Measurements from ENCODE around the gene ZNG1B. TPM values are rescaled to one million over a fixed set of nuclear protein-coding genes. Genes with fewer than 3 reads are reported as not detected.
"Not testable (repeated sequence)": the region's sequence is repeated elsewhere in the genome, so short reads cannot be mapped to it uniquely, and the experiment has no call there.

The ZNG1B gene
- total RNA-seq, 1 donor from 2014 or later, result 32.1 TPM

GRCh38 chr2:113433468-113433867, 4.0 kb upstream of the ZNG1B start:
- DNase-seq (ENCODE audit: low read depth); H3K9me3 ChIP-seq (ENCODE audit: insufficient read depth, low read depth, low read length); H3K36me3 ChIP-seq (ENCODE audit: insufficient read depth, low read length); FAIRE-seq; H3K4me1 Mint-ChIP-seq (ENCODE audit: low read depth, unreplicated experiment); H3K4me3 ChIP-seq (ENCODE audit: insufficient read depth, low read depth, low read length); H3K79me2 ChIP-seq (ENCODE audit: insufficient read depth, low read length); H3K27ac ChIP-seq (ENCODE audit: low read depth, low read length); H4K20me1 ChIP-seq (ENCODE audit: insufficient read depth, low read length); H3K36me3 Mint-ChIP-seq (ENCODE audit: low read depth, unreplicated experiment); H2AFZ ChIP-seq (ENCODE audit: low read depth, low read length); H3K4me2 ChIP-seq (ENCODE audit: low read length); H3K27me3 ChIP-seq (ENCODE audit: insufficient read depth, low read length); H3K4me3 Mint-ChIP-seq (ENCODE audit: unreplicated experiment); H3K4me1 ChIP-seq (ENCODE audit: insufficient read depth, low read length); H3K9ac ChIP-seq (ENCODE audit: low read length); H3K9me3 Mint-ChIP-seq (ENCODE audit: unreplicated experiment); H3K27me3 Mint-ChIP-seq (ENCODE audit: low read depth, unreplicated experiment); H3K27ac Mint-ChIP-seq (ENCODE audit: unreplicated experiment): not testable (repeated sequence)

GRCh38 chr2:113465770-113466169, 28.3 kb downstream of the ZNG1B start:
- H3K36me3 Mint-ChIP-seq (ENCODE audit: low read depth, unreplicated experiment); H3K9me3 ChIP-seq (ENCODE audit: insufficient read depth, low read depth, low read length); H3K27me3 ChIP-seq (ENCODE audit: insufficient read depth, low read length); H3K27me3 Mint-ChIP-seq (ENCODE audit: low read depth, unreplicated experiment); H3K36me3 ChIP-seq (ENCODE audit: insufficient read depth, low read length); H3K4me2 ChIP-seq (ENCODE audit: low read length); H3K9me3 Mint-ChIP-seq (ENCODE audit: unreplicated experiment); H3K27ac Mint-ChIP-seq (ENCODE audit: unreplicated experiment); H3K4me3 Mint-ChIP-seq (ENCODE audit: unreplicated experiment); H3K9ac ChIP-seq (ENCODE audit: low read length); H3K4me1 Mint-ChIP-seq (ENCODE audit: low read depth, unreplicated experiment); H2AFZ ChIP-seq (ENCODE audit: low read depth, low read length); H3K79me2 ChIP-seq (ENCODE audit: insufficient read depth, low read length); H3K4me1 ChIP-seq (ENCODE audit: insufficient read depth, low read length); FAIRE-seq; H3K27ac ChIP-seq (ENCODE audit: low read depth, low read length); H3K4me3 ChIP-seq (ENCODE audit: insufficient read depth, low read depth, low read length); DNase-seq (ENCODE audit: low read depth); H4K20me1 ChIP-seq (ENCODE audit: insufficient read depth, low read length): not testable (repeated sequence)

GRCh38 chr2:113476688-113477368, 39.3 kb downstream of the ZNG1B start:
- H3K4me1 ChIP-seq (ENCODE audit: insufficient read depth, low read length); H3K27ac Mint-ChIP-seq (ENCODE audit: unreplicated experiment); H3K4me3 ChIP-seq (ENCODE audit: insufficient read depth, low read depth, low read length); H3K79me2 ChIP-seq (ENCODE audit: insufficient read depth, low read length); DNase-seq (ENCODE audit: low read depth); H3K36me3 Mint-ChIP-seq (ENCODE audit: low read depth, unreplicated experiment); H3K4me3 Mint-ChIP-seq (ENCODE audit: unreplicated experiment); H3K27me3 Mint-ChIP-seq (ENCODE audit: low read depth, unreplicated experiment); H4K20me1 ChIP-seq (ENCODE audit: insufficient read depth, low read length); H3K9me3 ChIP-seq (ENCODE audit: insufficient read depth, low read depth, low read length); H3K27ac ChIP-seq (ENCODE audit: low read depth, low read length); H2AFZ ChIP-seq (ENCODE audit: low read depth, low read length); H3K4me1 Mint-ChIP-seq (ENCODE audit: low read depth, unreplicated experiment); H3K27me3 ChIP-seq (ENCODE audit: insufficient read depth, low read length); H3K4me2 ChIP-seq (ENCODE audit: low read length); H3K9me3 Mint-ChIP-seq (ENCODE audit: unreplicated experiment); FAIRE-seq; H3K9ac ChIP-seq (ENCODE audit: low read length); H3K36me3 ChIP-seq (ENCODE audit: insufficient read depth, low read length): not testable (repeated sequence)

- not testable (repeated sequence) for H3K4me1 ChIP-seq (ENCODE audit: insufficient read depth, low read length); H3K27me3 ChIP-seq (ENCODE audit: insufficient read depth, low read length); H3K27me3 Mint-ChIP-seq (ENCODE audit: low read depth, unreplicated experiment); H3K4me3 Mint-ChIP-seq (ENCODE audit: unreplicated experiment); H3K4me2 ChIP-seq (ENCODE audit: low read length); DNase-seq (ENCODE audit: low read depth); H3K4me3 ChIP-seq (ENCODE audit: insufficient read depth, low read depth, low read length); H3K79me2 ChIP-seq (ENCODE audit: insufficient read depth, low read length); H3K27ac ChIP-seq (ENCODE audit: low read depth, low read length); H2AFZ ChIP-seq (ENCODE audit: low read depth, low read length); H3K9ac ChIP-seq (ENCODE audit: low read length); H4K20me1 ChIP-seq (ENCODE audit: insufficient read depth, low read length); FAIRE-seq; H3K9me3 Mint-ChIP-seq (ENCODE audit: unreplicated experiment); H3K27ac Mint-ChIP-seq (ENCODE audit: unreplicated experiment); H3K4me1 Mint-ChIP-seq (ENCODE audit: low read depth, unreplicated experiment); H3K9me3 ChIP-seq (ENCODE audit: insufficient read depth, low read depth, low read length); H3K36me3 Mint-ChIP-seq (ENCODE audit: low read depth, unreplicated experiment); H3K36me3 ChIP-seq (ENCODE audit: insufficient read depth, low read length)
Observed at GRCh38 chr2:113496527-113496926, 59.0 kb downstream of the ZNG1B start.

- H3K27ac Mint-ChIP-seq (ENCODE audit: unreplicated experiment); H3K79me2 ChIP-seq (ENCODE audit: insufficient read depth, low read length); H3K4me1 ChIP-seq (ENCODE audit: insufficient read depth, low read length); DNase-seq (ENCODE audit: low read depth); H3K4me3 Mint-ChIP-seq (ENCODE audit: unreplicated experiment); H3K9me3 Mint-ChIP-seq (ENCODE audit: unreplicated experiment); H3K4me1 Mint-ChIP-seq (ENCODE audit: low read depth, unreplicated experiment); H3K4me2 ChIP-seq (ENCODE audit: low read length); FAIRE-seq; H3K36me3 Mint-ChIP-seq (ENCODE audit: low read depth, unreplicated experiment); H3K9me3 ChIP-seq (ENCODE audit: insufficient read depth, low read depth, low read length); H3K9ac ChIP-seq (ENCODE audit: low read length); H4K20me1 ChIP-seq (ENCODE audit: insufficient read depth, low read length); H3K27ac ChIP-seq (ENCODE audit: low read depth, low read length); H3K36me3 ChIP-seq (ENCODE audit: insufficient read depth, low read length); H3K4me3 ChIP-seq (ENCODE audit: insufficient read depth, low read depth, low read length); H2AFZ ChIP-seq (ENCODE audit: low read depth, low read length): not testable (repeated sequence)
- peaks cover 14% of the 10 kb centered on the region for H3K27me3 Mint-ChIP-seq (ENCODE audit: low read depth, unreplicated experiment)
- peaks cover 15% of the 10 kb centered on the region for H3K27me3 ChIP-seq (ENCODE audit: insufficient read depth, low read length)
Observed at GRCh38 chr2:113498365-113498764, 60.9 kb downstream of the ZNG1B start, which contains the start of gene FOXD4L1. Gene FOXD4L1 (plus strand): TSS chr2:113498665. CDS start chr2:113499257, 592 bp downstream.
